Activated CD4-positive, alpha-beta T cell treated with anti-CD3 and anti-CD28 coated beads, Interleukin-2, amount 50 U/mL, for 48 hours (primary cell): ENCODE data around the gene PEDS1.
A peak's percentile ranks its signal among the peaks of the same experiment; 100 is the strongest.
"Not testable (repeated sequence)": the region's sequence is repeated elsewhere in the genome, so short reads cannot be mapped to it uniquely, and the experiment has no call there.

Source experiments
- DNase-seq, 2 experiments: peaks; one replicate each; pipeline ENCODE4 v3.0.0-alpha.2; 2020

PEDS1 gene

DNA sequence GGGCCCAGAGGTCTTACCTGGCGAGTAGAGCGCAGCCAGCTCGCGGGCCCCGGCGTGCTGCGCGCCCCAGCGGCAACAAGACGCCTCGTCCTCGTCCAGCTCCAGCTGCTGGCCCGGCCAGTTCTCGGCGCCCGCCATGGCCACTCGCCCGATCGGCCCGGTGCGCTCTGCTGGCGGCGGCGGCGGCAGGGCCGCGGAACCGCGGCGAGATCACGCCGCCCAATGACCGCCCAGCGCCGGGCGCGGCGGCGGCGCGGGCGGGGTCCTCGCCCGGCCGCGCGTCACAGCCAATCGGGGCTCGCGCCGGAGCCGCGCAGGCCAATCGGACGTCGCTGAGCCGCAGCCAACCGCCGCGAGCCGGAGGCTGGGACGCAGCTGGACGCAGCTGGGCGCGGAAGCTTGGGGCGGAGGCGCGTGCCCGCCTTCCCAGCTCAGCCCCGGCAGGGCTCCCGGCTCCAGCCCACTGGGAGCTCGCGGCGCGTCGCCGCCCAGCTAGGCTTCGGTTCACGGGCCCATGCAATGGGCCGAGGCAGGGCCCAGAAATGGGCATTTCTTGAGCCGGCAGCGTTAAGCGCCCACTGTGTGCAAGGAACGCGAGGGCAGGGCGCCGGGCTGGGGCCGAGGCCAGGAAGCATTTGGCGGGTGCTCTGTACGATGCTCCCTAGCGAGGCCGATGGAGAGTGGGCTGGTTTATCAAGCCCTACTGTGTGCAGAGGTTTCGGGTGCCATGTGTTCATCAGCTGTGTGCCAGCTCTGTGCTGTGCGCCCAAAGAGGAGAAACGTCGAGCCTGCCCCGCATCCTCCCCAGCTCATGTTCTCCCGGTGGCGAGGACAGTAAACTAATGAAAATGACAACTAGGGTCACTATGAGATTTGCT, at the start of gene PEDS1:
Gene PEDS1 (minus strand): TSS at position 224 of the 878 bp plus-strand sequence. CDS start 86 bp downstream, at position 138.
- peak; percentile 81 to 85 for DNase-seq

DNA sequence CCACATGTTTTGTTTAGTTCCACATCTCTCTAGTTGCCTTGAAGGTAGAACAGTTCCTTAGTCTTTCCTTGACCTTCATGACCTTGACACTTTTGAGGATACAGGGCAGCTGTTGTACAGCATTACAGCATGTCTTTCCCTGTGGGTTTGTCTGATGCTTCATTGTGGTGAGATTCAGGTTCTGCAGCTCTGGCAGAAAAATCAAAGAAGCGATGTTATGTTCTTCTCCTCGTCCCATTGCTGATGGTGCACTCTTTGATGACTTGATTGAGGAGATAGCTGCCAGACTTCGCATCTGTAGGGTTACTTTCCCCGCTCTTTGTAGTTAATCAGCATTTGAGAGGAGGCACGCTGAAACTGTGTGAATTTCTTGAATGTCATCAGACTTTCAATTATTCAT, 49.2 kb upstream of the PEDS1 start:
- DNase-seq = no peak

DNA sequence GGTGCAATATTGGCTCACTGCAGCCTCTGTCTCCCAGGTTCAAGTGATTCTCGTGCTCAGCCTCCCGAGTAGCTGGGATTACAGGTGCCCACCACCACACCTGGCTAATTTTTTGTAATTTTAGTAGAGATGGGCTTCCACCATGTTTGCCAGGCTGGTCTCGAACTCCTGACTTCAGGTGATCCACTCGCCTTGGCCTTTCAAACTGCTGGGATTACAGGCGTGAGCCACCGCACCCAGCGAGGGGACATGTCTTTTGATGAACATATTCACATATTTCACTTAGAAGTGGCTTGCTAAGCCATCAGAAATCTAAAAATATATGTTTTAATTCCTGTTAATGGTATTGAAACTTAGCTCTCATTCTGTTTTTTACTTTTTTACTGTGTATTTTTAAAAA, 48.2 kb upstream of the PEDS1 start:
- DNase-seq = not testable (repeated sequence)

DNA sequence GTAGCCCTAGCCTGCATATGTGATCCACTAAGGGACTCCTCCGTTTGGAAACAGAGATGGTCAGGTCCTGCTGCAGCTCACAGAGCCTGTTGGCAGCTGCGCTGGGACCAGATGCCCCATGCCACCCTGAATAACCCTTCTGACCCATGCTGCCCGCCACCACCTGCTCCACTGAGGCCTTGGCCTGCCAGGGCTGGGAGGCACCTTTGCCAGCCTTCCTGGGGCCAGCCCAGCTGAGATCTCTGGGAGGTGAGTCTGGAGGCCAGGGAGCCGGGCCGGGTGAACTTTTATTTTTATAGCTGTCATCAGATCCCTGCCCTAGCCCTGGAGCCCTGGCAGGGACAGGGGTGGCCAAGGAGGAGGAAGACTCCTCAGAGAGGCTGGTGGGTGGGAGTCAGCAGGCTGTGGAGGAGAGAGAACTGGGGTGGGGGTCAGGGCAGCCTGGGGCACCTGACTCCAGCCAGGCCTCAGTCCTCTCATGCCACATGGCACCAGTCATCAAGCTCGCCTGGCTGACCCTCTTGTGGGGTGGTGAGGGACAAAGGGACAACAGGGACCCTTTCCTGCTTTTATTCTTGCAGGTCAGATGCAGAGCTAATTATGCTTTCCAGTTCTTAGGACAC, 47.1 kb upstream of the PEDS1 start:
- no peak for DNase-seq

DNA sequence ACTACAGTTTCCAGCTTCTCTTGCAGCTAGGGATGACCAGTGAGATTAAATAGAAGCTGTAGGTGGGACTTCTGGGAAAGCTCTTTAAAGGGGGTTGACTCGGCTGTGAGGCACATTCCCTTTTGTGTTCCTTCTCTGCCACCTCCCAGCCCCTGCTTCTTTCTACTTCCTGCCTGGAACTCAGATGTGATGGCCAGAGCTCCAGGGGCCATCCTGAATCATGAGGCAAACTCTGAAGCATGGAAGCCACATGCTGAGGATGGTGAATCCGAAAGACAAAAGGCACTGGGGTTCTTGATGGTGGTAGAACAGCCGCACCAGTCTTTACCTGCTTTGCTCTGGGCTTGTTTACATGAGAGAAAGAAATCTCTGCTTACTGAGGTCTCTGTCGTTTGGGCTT, 46.2 kb upstream of the PEDS1 start:
- no peak for DNase-seq

DNA sequence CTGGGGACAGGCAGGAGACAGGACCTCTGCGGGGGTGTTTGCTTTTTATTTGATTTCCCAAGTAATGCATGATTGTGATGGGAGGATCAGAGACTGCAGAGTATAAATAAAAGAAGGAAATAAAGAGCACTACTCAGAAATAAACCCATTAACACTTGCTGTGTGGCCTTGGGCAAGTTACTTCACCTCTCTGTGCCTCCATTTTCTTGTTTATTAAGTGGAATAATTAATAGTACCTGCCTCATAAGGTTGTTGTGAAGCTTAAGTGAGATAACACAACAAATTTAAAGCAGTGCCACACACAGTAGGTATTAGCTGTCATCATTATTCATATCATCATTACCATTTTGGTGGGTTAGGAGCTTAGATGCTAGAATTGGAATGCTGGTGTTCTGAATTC, 45.2 kb upstream of the PEDS1 start:
- DNase-seq = no peak

DNA sequence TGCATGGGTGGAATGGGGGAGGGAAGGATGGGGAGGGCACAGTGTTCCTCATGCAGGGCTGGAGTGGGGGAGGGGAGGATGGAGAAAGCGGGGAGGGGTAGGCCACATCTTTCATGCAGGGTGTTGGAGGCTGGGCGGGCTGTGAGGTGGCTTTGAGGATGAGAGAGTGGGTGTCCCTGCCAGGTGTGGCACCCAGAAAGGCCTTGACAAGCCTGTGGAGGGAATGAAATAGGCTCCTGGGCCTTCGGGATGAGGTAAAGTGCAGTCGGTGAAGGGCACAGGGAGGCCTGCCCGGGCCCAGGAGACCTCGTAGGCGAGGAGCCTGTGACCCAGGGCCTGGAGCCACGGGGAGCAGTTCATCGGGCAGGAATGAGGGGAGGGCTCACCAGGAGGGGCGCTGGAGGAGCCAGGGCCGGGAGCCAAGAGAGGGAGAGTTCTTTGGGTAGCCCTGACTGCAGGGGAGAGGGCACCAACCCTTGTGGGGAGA, 44.7 kb upstream of the PEDS1 start:
- no peak for DNase-seq

DNA sequence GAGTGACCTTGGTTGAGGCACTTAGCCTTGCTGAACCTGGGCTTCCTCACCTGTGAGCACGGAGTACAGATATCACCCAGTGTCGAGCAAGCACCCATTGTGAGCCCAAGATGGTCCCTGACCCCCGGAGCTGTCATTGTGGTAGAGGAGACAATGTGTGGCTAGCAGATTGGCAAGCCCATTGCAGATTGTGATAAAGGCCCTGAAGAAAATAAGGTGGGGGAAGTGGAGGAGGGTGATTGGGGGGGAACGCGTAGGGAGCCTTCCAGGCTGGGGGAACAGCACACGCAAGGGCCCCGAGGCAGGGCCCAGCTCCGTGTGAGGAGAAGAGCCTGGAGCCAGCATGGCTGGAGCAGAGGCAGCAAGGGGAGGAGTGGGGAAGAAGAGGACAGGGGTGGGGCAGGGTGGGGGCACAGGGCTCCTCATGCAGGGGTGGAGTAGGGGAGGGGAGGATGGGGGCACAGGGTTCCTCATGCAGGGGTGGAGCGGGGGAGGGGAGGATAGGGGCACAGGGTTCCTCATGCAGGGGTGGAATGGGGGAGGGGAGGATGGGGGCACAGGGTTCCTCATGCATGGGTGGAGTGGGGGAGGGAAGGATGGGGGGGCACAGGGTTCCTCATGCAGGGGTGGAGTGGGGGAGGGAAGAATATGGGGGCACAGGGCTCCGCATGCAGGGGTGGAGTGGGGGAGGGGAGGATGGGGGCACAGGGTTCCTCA, 44.1 kb upstream of the PEDS1 start:
- DNase-seq = no peak

DNA sequence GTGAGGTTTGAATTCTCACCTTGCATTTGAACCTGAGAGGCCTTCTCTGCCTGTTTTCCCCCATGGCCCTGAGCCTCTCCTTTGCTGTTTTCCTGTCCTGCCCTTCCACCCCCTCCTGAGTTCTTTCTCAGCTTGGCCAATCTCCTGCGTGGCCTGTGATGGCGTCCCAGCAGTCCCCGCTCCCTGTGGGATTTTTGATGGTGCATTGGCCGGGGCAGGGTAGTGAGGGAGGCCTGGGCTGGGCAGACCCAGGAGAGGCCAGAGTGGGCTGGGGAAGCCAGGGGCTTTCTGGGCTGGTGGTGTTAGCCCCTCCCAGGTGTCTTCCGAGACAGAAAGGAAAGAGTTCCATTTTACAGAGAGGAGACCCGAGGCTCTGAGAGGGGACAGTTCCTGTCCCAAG, 43.4 kb upstream of the PEDS1 start:
- DNase-seq = no peak

DNA sequence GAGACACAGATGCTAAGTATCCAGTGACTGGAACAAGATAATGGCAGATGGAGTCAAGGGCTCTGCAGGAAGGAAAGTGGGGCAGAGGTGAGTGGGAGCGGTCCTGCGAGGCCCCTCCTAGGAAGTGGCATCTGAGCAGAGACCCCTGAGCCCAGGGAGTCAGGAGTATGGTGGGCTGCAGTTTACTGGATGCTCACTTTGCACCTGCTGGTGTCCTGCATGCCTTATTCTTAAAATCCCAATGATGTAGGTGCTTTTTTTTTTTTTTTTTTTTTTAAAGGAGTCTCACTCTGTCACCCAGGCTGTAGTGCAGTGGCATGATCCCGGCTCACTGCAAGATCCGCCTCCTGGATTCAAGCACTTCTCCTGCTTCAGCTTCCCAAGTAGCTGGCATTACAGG, 42.7 kb upstream of the PEDS1 start:
- no peak for DNase-seq

DNA sequence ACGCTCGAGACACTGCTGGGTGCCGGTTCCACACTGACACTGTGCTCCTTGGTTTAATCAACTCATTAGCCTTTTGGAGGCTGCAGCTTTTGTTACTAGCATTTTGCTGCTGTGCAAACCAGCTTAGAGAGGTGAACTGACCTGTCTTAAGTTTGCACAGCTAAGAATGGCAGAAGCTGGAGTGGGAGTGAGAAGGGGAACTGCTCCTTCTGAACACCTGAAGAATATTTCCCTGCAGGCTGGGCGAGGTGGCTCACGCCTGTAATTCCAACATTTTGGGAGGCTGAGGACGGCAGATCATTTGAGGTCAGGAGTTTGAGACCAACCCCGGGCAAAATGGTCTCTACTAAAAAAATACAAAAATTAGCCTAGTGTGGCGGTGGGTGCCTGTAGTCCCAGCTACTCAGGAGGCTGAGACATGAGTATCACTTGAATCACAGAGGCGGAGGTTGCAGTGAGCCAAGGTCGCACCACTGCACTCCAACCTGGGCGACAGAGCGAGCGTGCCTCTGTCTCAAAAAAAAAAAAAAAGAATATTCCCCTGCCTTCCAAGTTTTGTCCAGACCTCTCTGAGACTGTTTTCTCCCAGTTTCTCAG, 42.1 kb upstream of the PEDS1 start:
- DNase-seq = no peak

DNA sequence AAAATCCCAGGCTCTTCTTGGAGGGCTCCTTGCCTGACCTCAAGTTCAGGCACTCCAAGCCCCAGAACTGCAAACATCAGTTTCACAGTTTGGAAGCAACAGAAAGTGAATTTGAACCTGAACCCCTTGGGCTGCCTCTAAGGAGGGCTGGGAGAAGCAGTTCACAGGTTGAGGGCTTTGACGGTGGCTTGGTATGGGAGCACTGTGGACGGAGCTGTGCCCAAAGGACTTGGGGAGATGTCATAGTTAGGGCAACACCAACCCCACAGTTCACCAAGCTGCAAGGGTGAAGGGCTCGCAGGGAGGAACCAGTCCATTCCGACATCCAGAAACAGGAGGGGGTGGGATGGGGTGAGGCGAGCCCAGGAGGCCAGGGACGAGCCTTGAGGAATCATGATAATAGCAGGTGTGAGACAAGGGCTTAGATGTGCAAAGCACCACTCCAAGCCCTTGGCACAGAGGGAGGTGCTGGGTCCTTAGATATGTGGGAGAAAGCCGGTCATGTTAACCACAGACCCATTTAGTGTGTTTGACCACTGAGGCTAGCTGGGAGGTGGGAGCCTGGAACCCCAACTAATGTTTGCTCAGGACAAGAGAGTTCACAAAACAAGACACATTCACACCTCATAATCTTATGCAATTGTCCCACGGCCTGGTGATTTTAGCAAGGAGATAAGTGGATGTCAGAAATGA, 41.5 kb upstream of the PEDS1 start:
- DNase-seq = no peak

DNA sequence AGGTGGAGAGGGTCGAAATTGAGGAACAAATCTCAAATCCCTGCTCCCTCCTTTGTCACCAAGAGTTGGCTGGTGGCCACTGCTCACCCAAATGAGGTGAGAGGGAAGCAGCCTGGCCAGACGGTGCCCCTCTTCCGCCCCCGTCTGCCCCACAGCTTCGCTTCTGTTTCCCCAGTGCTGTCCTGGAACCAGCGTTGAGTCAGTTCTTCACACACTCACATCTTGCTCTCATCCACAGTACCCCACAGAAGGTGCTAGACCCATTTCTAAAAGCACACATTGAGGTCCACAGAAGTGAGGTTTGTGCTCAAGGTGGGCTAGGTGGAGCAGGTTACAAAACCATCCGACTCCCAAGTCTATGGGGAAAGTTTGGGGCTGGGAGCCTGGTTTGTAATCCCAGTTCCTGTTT, 40.9 kb upstream of the PEDS1 start:
- no peak for DNase-seq

DNA sequence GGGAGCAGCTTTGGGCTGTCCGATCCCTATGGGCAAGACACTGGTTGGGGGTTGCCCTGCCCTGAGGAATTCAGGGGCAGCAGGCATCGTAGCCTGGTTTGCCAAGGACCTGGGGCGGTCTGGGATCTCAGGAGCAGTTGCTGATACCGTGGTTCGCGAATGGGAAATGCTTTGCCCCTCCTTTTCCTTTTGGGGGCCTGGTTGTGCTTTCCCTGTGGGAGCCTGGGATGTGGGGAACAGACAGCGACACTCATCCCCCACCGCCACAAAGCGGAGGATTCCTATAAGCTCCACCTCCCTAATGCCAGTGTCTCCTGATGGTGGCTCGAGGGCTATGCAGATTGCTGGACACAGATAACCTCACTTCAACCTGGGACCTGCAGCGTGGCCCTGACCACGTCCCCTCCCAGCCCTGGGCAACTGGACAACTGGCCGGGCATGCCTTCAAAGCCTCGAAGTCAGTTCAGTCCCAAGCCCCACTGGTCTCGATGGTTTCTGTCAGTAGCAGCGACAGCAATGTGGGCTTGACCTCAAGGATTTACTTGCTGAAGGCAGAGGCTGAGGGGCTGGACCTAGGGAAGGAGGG, 40.4 kb upstream of the PEDS1 start:
- DNase-seq = no peak

DNA sequence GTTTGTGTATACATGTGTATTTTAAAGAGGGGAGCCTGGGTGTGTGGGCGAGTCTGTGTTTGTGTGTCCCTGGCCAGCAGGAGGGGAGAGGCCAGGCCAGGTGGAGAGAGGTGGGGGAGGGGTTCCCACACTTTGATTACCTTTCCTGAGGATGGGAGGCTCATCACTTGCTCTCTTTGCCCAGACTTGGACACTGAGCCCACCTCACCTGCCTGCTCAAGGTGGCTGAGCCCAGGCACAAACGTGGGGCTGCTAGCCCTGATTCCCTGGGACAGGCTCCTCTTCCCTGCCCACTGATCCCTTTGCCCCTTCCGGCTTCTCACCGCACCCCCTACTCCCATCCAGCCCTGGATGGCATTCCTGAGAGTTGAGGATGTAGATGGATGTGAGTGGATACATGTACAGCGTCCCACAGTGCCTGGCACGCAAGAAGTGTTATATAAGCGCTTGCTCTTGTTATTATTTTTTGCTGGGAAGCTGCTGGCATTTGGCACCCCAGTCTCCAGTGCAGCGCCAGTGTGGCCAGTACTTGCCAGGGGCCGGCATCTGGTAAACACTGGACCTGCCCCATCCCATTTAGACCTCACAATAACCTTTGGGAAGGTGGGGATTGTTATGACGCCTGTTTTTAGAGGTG, 39.8 kb upstream of the PEDS1 start:
- DNase-seq = no peak

DNA sequence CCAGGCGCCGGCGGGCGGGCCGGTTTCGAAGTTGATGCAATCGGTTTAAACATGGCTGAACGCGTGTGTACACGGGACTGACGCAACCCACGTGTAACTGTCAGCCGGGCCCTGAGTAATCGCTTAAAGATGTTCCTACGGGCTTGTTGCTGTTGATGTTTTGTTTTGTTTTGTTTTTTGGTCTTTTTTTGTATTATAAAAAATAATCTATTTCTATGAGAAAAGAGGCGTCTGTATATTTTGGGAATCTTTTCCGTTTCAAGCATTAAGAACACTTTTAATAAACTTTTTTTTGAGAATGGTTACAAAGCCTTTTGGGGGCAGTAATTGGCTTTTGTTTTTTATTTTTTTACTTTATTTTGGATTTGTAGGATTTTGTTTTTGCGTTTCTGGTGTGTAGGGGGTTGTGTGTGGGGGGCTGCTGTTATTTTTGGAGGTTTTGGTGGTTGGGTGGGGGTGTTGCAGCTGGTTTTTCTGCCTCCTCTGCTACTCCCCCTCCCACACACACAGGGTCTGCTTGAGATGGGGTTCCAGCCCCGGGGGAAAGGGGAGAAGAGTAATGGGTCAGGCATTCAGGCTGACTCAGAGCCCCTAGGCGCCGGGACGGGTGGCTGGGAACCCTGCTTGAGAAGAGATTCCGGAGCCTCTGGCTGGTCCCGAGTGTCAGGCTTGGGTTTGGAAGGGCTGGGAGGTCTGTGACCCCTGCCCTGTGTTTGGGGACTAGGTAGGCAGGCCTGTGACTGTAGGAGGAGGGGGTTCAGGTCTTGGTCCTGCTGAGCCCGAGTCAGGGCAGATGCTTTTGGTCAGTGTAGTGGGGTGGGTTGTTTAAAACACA, 39.1 kb upstream of the PEDS1 start:
- peak; percentile 84 to 86 for DNase-seq

DNA sequence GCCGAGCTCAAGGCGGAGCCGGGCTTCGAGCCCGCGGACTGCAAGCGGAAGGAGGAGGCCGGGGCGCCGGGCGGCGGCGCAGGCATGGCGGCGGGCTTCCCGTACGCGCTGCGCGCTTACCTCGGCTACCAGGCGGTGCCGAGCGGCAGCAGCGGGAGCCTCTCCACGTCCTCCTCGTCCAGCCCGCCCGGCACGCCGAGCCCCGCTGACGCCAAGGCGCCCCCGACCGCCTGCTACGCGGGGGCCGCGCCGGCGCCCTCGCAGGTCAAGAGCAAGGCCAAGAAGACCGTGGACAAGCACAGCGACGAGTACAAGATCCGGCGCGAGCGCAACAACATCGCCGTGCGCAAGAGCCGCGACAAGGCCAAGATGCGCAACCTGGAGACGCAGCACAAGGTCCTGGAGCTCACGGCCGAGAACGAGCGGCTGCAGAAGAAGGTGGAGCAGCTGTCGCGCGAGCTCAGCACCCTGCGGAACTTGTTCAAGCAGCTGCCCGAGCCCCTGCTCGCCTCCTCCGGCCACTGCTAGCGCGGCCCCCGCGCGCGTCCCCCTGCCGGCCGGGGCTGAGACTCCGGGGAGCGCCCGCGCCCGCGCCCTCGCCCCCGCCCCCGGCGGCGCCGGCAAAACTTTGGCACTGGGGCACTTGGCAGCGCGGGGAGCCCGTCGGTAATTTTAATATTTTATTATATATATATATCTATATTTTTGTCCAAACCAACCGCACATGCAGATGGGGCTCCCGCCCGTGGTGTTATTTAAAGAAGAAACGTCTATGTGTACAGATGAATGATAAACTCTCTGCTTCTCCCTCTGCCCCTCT, 38.2 kb upstream of the PEDS1 start:
- peak in 1 of 2 experiments; percentile 48 for DNase-seq

DNA sequence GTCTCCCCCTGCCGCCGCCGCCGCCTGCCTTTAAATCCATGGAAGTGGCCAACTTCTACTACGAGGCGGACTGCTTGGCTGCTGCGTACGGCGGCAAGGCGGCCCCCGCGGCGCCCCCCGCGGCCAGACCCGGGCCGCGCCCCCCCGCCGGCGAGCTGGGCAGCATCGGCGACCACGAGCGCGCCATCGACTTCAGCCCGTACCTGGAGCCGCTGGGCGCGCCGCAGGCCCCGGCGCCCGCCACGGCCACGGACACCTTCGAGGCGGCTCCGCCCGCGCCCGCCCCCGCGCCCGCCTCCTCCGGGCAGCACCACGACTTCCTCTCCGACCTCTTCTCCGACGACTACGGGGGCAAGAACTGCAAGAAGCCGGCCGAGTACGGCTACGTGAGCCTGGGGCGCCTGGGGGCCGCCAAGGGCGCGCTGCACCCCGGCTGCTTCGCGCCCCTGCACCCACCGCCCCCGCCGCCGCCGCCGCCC, 37.6 kb upstream of the PEDS1 start:
- peak; percentile 59 to 66 for DNase-seq

DNA sequence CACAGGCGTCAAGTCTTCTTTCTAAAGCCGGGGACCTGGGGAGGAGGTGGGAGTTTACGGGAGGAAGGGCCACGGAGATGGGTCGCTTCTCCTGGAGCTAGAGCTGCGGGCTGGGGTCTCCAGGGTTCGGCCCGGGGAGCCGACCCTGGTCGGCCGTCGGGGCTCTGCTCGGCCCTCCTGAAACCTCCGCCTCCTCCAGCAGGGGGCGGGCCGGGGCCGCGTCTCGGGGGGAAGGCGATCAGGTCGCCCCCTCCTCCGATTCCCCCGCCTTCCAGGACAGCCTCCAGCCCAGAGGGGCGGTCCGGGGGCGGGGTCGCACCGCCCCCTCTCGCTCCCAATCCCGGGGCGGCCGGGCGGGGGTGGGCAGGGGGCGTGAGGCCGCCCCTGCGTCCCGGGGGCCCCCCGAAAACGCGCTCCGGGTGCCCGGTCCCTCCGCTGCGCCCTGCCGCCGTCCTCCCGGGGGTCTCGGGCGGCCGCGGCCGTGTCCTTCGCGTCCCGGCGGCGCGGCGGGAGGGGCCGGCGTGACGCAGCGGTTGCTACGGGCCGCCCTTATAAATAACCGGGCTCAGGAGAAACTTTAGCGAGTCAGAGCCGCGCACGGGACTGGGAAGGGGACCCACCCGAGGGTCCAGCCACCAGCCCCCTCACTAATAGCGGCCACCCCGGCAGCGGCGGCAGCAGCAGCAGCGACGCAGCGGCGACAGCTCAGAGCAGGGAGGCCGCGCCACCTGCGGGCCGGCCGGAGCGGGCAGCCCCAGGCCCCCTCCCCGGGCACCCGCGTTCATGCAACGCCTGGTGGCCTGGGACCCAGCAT, 36.9 kb upstream of the PEDS1 start, which contains the start of gene CEBPB:
Gene CEBPB (plus strand): TSS at position 580 of the 814 bp plus-strand sequence. CDS start 204 bp downstream, at position 784.
- peak; percentile 85 to 86 for DNase-seq
